KOPT-K1 (cell line): ENCODE data around the gene IQSEC3.
"Not testable (repeated sequence)": the region's sequence is repeated elsewhere in the genome, so short reads cannot be mapped to it uniquely, and the experiment has no call there.

Experiments
- H3K27ac ChIP-seq: fragments of 200-600 bp; sonication (generic); 2 replicates; pipeline ENCODE4 v1.5.1; 2016; ENCODE audit warnings: antibody characterized with exemption, mild to moderate bottlenecking, low read depth, low read length; ENCODE audit not compliant: poor library complexity, severe bottlenecking
- H3K36me3 ChIP-seq: fragments of 200-600 bp; sonication (generic); 2 replicates; pipeline ENCODE4 v1.5.1; 2017; ENCODE audit warnings: antibody characterized with exemption, mild to moderate bottlenecking, low read length, moderate library complexity; ENCODE audit not compliant: insufficient read depth
- H3K9me3 ChIP-seq: fragments of 200-600 bp; sonication (generic); 2 replicates; pipeline ENCODE4 v1.5.1; 2017; ENCODE audit warnings: antibody characterized with exemption, low read length, mild to moderate bottlenecking; ENCODE audit not compliant: insufficient read depth, poor library complexity, severe bottlenecking

Gene IQSEC3

GRCh38 chr12:176321-177181 lies 110.0 kb downstream of the IQSEC3 start:
- Histone ChIP-seq H3K27ac (no peak overlapping the region), H3K9me3 (no peaks in the 10 kb centered on the region), H3K36me3 (no peaks in the 10 kb centered on the region)

GRCh38 chr12:177336-177979 lies 110.9 kb downstream of the IQSEC3 start:
- H3K9me3 ChIP-seq, result no peaks in the 10 kb centered on the region
- H3K36me3 ChIP-seq, result no peaks in the 10 kb centered on the region
- H3K27ac ChIP-seq, result no peak overlapping the region

GRCh38 chr12:177980-178828 lies 111.6 kb downstream of the IQSEC3 start:
- Histone ChIP-seq H3K27ac (no peak overlapping the region), H3K9me3 (no peaks in the 10 kb centered on the region), H3K36me3 (no peaks in the 10 kb centered on the region)

- Histone ChIP-seq H3K27ac (no peak overlapping the region), H3K9me3 (no peaks in the 10 kb centered on the region), H3K36me3 (no peaks in the 10 kb centered on the region)
Observed at GRCh38 chr12:178829-179109, 112.2 kb downstream of the IQSEC3 start.

- Histone ChIP-seq H3K9me3 (no peaks in the 10 kb centered on the region), H3K36me3 (no peaks in the 10 kb centered on the region), H3K27ac (no peak overlapping the region)
Observed at GRCh38 chr12:179131-179884, 112.7 kb downstream of the IQSEC3 start.

DNA sequence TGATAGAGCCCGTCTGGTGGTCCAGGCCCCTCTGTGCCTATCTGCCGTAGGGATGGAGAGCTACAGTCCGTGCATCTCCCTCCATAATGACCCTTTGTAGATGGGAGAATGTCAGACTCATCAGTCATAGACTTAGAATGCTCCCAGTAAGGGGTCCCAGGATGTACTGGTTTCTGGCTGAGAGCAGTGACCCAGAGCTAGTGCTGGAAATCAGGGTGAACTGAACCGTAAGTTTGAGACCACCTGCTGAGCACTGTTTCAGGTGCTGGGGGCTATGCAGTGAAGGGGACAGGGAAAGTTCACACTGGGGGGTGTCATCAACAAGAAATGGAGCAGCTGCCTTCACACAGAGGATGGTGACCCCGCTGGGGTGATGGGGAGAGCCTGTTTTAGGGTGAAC lies 113.3 kb downstream of the IQSEC3 start:
- Histone ChIP-seq H3K9me3 (no peaks in the 10 kb centered on the region), H3K27ac (no peak overlapping the region), H3K36me3 (no peaks in the 10 kb centered on the region)

DNA sequence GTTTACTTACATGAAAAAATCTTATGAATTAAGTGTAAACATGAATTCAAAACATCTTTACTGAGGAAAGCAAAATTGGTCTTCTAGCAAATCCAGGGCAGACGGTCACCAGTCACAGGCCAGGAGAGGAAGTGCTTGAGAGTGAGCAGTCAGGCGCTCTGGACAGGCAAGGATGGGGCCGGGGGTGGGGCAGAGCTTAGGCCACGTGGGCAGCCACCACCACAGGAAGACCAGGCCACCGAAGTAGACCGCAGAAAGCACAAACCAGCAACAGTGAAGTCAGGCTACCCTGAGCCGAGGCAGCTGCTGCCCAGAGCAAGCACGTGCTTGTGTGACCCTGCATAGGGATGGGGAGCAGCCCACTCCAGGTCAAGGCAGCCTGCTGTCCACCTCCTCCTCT lies 113.9 kb downstream of the IQSEC3 start:
- H3K36me3 ChIP-seq, result no peaks in the 10 kb centered on the region
- no peaks in the 10 kb centered on the region for H3K9me3 ChIP-seq
- H3K27ac ChIP-seq, result no peak overlapping the region

- Histone ChIP-seq H3K36me3 (no peaks in the 10 kb centered on the region), H3K27ac (no peak overlapping the region)
Observed at GRCh38 chr12:181921-182320, 115.4 kb downstream of the IQSEC3 start.

DNA sequence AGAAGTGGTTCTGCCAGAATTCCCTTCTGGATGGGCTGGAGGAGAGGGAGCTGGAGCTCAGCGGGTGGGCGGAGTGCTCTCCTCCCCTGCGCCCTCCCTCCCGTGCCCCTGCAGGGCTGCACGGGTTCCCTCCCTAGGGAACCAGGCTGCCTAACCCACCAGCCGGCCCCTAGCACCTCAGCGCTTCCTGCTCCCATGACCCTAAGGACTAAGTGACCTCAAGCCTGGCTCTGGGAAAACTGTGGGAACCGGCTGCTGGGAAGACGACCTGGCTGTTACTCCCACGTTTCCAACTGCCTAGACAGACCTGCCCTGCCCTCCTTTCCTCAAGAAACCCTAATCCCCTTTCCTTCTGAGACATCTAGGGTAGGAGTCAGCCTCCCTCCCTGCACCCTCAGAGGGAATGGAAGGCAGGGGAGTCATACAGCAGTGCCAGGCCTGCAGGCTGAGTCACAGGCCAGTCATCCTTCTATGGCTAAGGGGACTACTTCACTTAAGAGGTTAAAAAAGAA lies 115.9 kb downstream of the IQSEC3 start:
- Histone ChIP-seq H3K9me3 (no peaks in the 10 kb centered on the region), H3K36me3 (no peaks in the 10 kb centered on the region), H3K27ac (no peak overlapping the region)

More at GRCh38 chr12:181921-182320, 115.4 kb downstream of the IQSEC3 start:
- no peaks in the 10 kb centered on the region for H3K9me3 ChIP-seq

DNA sequence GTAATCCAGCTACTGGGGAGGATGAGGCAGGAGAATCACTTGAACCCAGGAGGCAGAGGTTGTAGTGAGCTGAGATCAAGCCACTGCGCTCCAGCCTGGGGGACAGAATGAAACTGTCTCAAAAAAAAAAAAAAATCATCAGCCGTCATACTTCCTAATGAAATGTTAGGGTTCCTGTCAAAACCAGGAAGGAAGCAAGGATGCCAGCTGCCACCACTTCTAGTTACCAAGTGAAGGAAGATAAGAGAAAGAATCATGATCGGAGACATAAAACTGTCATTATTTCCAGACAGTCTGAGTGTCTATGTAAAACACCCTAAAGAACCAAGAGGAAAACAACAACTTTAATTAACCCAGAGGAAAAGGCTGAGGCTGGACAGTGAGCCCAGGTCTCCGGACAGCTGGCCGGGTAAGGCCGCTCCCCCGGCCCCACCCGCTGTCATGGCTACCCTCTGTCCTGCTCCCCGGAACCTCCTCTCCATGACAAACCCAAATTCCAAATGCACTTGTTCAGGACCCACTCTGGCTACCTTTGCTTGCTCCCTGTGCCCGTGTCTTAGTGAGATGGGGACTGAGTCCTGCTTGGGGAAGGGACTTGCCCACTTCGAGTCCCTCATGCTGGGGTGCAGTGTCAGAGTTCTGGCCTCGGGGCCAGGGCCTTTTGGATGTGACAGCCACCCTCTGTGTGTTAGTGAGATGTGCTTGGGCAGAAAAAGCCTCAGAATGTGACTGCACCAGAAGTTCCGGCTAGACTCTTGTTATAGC lies 118.4 kb downstream of the IQSEC3 start:
- Histone ChIP-seq H3K36me3 (no peaks in the 10 kb centered on the region), H3K27ac (no peak overlapping the region)

DNA sequence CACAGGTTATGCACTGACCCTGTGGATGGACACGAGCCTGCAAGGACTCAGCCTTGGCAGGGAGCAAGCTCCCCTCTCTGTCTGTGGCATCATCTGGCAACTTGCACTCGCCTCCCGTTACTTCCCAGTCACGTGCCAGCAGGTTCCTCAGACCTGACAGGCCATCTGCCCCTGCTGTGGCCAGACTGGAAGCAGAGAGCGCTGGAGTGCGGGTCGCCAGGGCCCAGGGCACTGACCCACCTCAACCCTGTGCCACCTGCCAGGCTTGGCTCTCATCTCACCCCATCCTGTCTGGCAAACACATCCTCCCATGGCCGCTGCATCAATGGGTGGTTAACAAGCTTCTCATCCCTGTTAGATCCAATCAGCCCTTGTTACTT lies 119.0 kb downstream of the IQSEC3 start:
- no peak overlapping the region for H3K27ac ChIP-seq
- no peaks in the 10 kb centered on the region for H3K9me3 ChIP-seq
- no peaks in the 10 kb centered on the region for H3K36me3 ChIP-seq

More for the DNA sequence above, 118.4 kb downstream of the IQSEC3 start:
- no peaks in the 10 kb centered on the region for H3K9me3 ChIP-seq

DNA sequence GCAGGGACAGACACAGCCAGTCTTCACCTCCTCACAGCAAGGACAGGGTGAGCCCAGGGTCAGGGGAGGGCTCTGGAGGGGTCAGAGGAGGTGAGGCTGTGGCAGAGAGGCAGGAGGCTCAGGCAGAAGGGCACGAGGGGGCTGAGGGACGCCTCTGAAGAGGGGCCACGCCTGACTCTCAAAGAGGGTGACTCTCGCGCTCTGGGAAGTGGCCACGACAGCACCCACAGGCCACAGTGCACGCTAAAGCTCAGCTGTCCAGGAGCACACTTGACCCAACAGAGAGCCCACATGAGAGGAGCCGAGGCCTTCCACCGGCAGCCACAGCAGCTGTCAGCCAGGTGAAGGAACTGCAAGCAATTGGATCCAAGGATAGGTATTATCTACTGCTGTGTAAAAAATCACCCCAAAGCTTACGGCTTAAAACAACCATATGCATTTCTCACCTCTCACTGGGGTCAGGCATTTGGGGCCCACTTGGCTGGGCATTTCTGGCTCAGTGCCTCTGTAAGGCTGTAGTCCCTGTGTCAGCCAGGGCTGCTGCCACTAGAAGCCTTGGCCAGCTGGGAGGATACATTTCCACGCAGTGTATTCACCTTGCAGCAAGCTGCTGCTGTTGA lies 119.5 kb downstream of the IQSEC3 start:
- Histone ChIP-seq H3K36me3 (no peaks in the 10 kb centered on the region), H3K27ac (no peak overlapping the region), H3K9me3 (no peaks in the 10 kb centered on the region)

GRCh38 chr12:187986-188909 lies 121.7 kb downstream of the IQSEC3 start:
- H3K27ac ChIP-seq, result not testable (repeated sequence)

More at GRCh38 chr12:187986-188909, 121.7 kb downstream of the IQSEC3 start:
- H3K36me3 ChIP-seq, H3K9me3 ChIP-seq: not testable (repeated sequence)
